K562 (cell line): ENCODE measurements around the gene CAMSAP2. TPM values are rescaled to one million over a fixed set of nuclear protein-coding genes. Genes with fewer than 3 reads are reported as not detected.

ENCODE experiments used
- ATAC-seq: fragments of 200-7000 bp; cut with Tn5 transposase; 3 replicates; pipeline ENCODE4 v1.9.1; 2020; ENCODE audit warnings: moderate library complexity
- BruUV-seq: library from RNA; stranded (reverse); fragments of 400-500 nt; replicated peaks from 2 replicates; lab custom pipeline; 2021; lab: Mats Ljungman, UMichigan
- CTCF ChIA-PET: fragments of 300-600 bp; formaldehyde crosslinking; extraction: SDS; loops from one replicate; lab custom pipeline; 2021; ENCODE audit warnings: low intra/inter-chr PET ratio; lab: Yijun Ruan, JAX
- POLR2A ChIA-PET: fragments of 300-600, 350-650 bp; sonication (Branson Sonifier 250); formaldehyde crosslinking; extraction: SDS; loops from one replicate; lab custom pipeline; 2021; ENCODE audit warnings: antibody characterized with exemption, inconsistent platforms; lab: Yijun Ruan, JAX
- DNase-seq, 4 experiments: peaks; one replicate each; pipeline versions ENCODE4 v3.0.0 to v3.0.0-alpha.2; 2011 to 2018; ENCODE audit warnings: low spot score in 3 of 4, mixed read lengths in 3 of 4; ENCODE audit errors: extremely low read depth in 1 of 4
- FAIRE-seq: peaks from 2 replicates; lab custom pipeline; 2011; peaks lifted over from hg19 to GRCh38; lab: Jason Lieb, UNC
- H2AFZ ChIP-seq: 2 replicates; pipeline ENCODE4 v1.6.0; 2011; ENCODE audit warnings: low read depth, low read length, control low read depth, inconsistent platforms
- H3K27ac ChIP-seq: fragments of 200-600 bp; 3 replicates; pipeline ENCODE4 v1.8.0; 2011; ENCODE audit warnings: low read depth, mild to moderate bottlenecking, control low read depth, inconsistent platforms, low read length, moderate library complexity, mixed read lengths; ENCODE audit errors: extremely low read depth
- H3K27me3 ChIP-seq, 2 experiments: fragments of 300-600 bp in 1 of 2; 2 replicates in 1 of 2; 3 replicates in 1 of 2; pipeline versions ENCODE4 v1.6.0 to v1.8.0; 2011; ENCODE audit warnings: inconsistent platforms in 2 of 2, low read length in 2 of 2, mild to moderate bottlenecking in 1 of 2, mixed read lengths in 1 of 2, moderate library complexity in 1 of 2; ENCODE audit not compliant: control insufficient read depth in 2 of 2, insufficient read depth in 2 of 2
- H3K36me3 ChIP-seq: fragments of 300-600 bp; 3 replicates; pipeline ENCODE4 v1.8.0; 2011; ENCODE audit warnings: mild to moderate bottlenecking, low read length, inconsistent platforms; ENCODE audit not compliant: control insufficient read depth, insufficient read depth
- H3K4me1 ChIP-seq, 2 experiments: fragments of 200-600 bp in 1 of 2; replicated peaks in 1 of 2; 2 replicates in 1 of 2; 3 replicates in 1 of 2; pipeline versions ENCODE4 v1.5.1 to v1.8.0; 2011; ENCODE audit warnings: inconsistent platforms in 2 of 2, low read length in 2 of 2, mild to moderate bottlenecking in 1 of 2, mixed read lengths in 1 of 2, moderate library complexity in 1 of 2; ENCODE audit not compliant: control insufficient read depth in 2 of 2, insufficient read depth in 2 of 2
- H3K4me2 ChIP-seq: 2 replicates; pipeline ENCODE4 v1.6.1; 2011; ENCODE audit warnings: low read length, control low read depth, inconsistent platforms, mixed read lengths; ENCODE audit not compliant: insufficient read depth
- H3K4me3 ChIP-seq: fragments of 200-600 bp; sonication (generic), shearing (Covaris generic); 2 replicates; pipeline ENCODE4 v1.5.1; 2016; ENCODE audit warnings: control low read depth, inconsistent platforms
- H3K79me2 ChIP-seq: fragments of 200-600 bp; 3 replicates; pipeline ENCODE4 v1.8.0; 2011; ENCODE audit warnings: low read length, inconsistent platforms; ENCODE audit not compliant: control insufficient read depth, insufficient read depth
- H3K9ac ChIP-seq, 2 experiments: 2 replicates each; pipeline versions ENCODE4 v1.6.0 to v1.6.1; 2011; ENCODE audit warnings: low read depth in 2 of 2, low read length in 2 of 2, control low read depth in 1 of 2, inconsistent platforms in 1 of 2, mild to moderate bottlenecking in 1 of 2, mixed read lengths in 1 of 2; ENCODE audit not compliant: insufficient read depth in 1 of 2
- H3K9me1 ChIP-seq: one replicate; pipeline ENCODE4 v1.6.0; 2011; ENCODE audit warnings: inconsistent platforms, mild to moderate bottlenecking, low read length, moderate library complexity; ENCODE audit not compliant: control insufficient read depth, insufficient read depth
- H3K9me3 ChIP-seq: replicated peaks from 2 replicates; pipeline ENCODE4 v1.5.1; 2011; ENCODE audit warnings: low read depth, low read length, inconsistent platforms; ENCODE audit not compliant: control insufficient read depth, insufficient read depth
- H4K20me1 ChIP-seq: replicated peaks from 2 replicates; pipeline ENCODE4 v1.6.1; 2011; ENCODE audit warnings: low read length, inconsistent platforms, mixed read lengths; ENCODE audit not compliant: control insufficient read depth, insufficient read depth
- BCOR ChIP-seq: fragments of 450-650 bp; IDR thresholded peaks from 2 replicates; pipeline ENCODE4 v1.6.1; 2016
- COPS2 ChIP-seq: fragments of 450-650 bp; conservative IDR thresholded peaks from 2 replicates; pipeline ENCODE4 v1.6.1; 2016; ENCODE audit warnings: mild to moderate bottlenecking, moderate library complexity
- DLX4 ChIP-seq: fragments of 250-450 bp; sonication (Bioruptor Pico); IDR thresholded peaks from 2 replicates; pipeline ENCODE4 v1.6.1; 2021; ENCODE audit warnings: mild to moderate bottlenecking
- GATA2 ChIP-seq: sonication (generic); formaldehyde crosslinking; IDR thresholded peaks from 2 replicates; pipeline ENCODE4 v1.4.0; 2020; ENCODE audit warnings: mild to moderate bottlenecking, missing genetic modification reagents
- HDAC1 ChIP-seq, 2 experiments: fragments of 450-650 bp; IDR thresholded peaks; 2 replicates each; pipeline ENCODE4 v1.6.1; 2016 to 2017; ENCODE audit warnings: inconsistent platforms in 1 of 2, mild to moderate bottlenecking in 1 of 2, moderate library complexity in 1 of 2
- LCOR ChIP-seq: sonication (generic); formaldehyde crosslinking; IDR thresholded peaks from 2 replicates; pipeline ENCODE4 v1.8.0; 2022; ENCODE audit warnings: mild to moderate bottlenecking, missing genetic modification reagents
- PHB ChIP-seq: fragments of 250-450 bp; sonication (Bioruptor Pico); IDR thresholded peaks from 2 replicates; pipeline ENCODE4 v1.5.0; 2021
- SRSF9 ChIP-seq: fragments of 200-400 bp; formaldehyde crosslinking; IDR thresholded peaks from 2 replicates; pipeline ENCODE4 v1.6.1; 2017; ENCODE audit warnings: low read depth, low read length, borderline replicate concordance
- ZBTB8A ChIP-seq: fragments of 450-650 bp; IDR thresholded peaks from 2 replicates; pipeline ENCODE4 v1.6.1; 2018; ENCODE audit warnings: mild to moderate bottlenecking, moderate library complexity; ENCODE audit not compliant: partially characterized antibody
- ZBTB9 ChIP-seq: fragments of 450-650 bp; formaldehyde crosslinking; IDR thresholded peaks from 2 replicates; pipeline ENCODE4 v1.4.0; 2020; ENCODE audit warnings: mild to moderate bottlenecking, moderate library complexity
- ZNF133 ChIP-seq: fragments of 250-450 bp; sonication (Bioruptor Pico); IDR thresholded peaks from 2 replicates; pipeline ENCODE4 v1.4.0; 2020; ENCODE audit warnings: mild to moderate bottlenecking
- WGBS: fragments of 100-300 bp; shearing (Covaris generic); methylation state at CpG from one replicate; pipeline ENCODE4 v1.1.6; 2016; ENCODE audit warnings: low coverage, mixed read lengths; ENCODE audit not compliant: insufficient coverage; ENCODE audit errors: missing lambda C conversion rate; 5-methylcytosine and 5-hydroxymethylcytosine counted together
- in situ Hi-C: fragments of 300-500 bp; cut with MboI; formaldehyde crosslinking; loops from 4 replicates; pipeline ENCODE4 v1.15.0; 2018; ENCODE audit warnings: inconsistent platforms, mixed read lengths
- intact Hi-C: fragments of 100-400 bp; cut with micrococcal nuclease; formaldehyde crosslinking; loops from 2 replicates; pipeline ENCODE4 v1.14.2; 2022
- polyA plus RNA-seq, 8 experiments: library from polyadenylated mRNA; depleted of rRNA in 4 of 8; stranded (reverse) in 5 of 8; unstranded in 3 of 8; fragments of >200 nt; fragmentation: Nextera tagmentation in 2 of 8; fragmentation: Illumina TruSeq in 1 of 8; extraction: Ambion mirVana in 2 of 8; extraction: Trizol in 1 of 8; gene quantifications; 2 replicates each; pipeline versions ENCODE4 v1.2.1 to v1.2.3, GENCODE V29; 2011 to 2014; ENCODE audit warnings: inconsistent platforms in 1 of 8, missing spikeins in 1 of 8
- total RNA-seq, 7 experiments: library from RNA; depleted of rRNA in 6 of 7; stranded (reverse); fragments of >200 nt in 6 of 7; fragmentation: Illumina TruSeq in 2 of 7; extraction: Trizol in 2 of 7; gene quantifications; 2 replicates each; pipeline versions ENCODE4 v1.2.1 to v1.2.3, GENCODE V29; 2011 to 2021; ENCODE audit warnings: low replicate concordance in 1 of 7
- TF ChIP-seq, protein P1 (sequence below): sonication (generic); formaldehyde crosslinking; IDR thresholded peaks from 2 replicates; pipeline ENCODE4 v1.8.0; 2022; ENCODE audit warnings: mild to moderate bottlenecking, missing genetic modification reagents
- TF ChIP-seq, protein P2 (sequence below): fragments of 450-650 bp; formaldehyde crosslinking; IDR thresholded peaks from 2 replicates; pipeline ENCODE4 v1.4.0; 2020; ENCODE audit warnings: mild to moderate bottlenecking, moderate library complexity

Gene CAMSAP2
- total and polyA plus RNA-seq, 9 of the 15 experiments (the other 6 are each of a cell fraction or from before 2014, with no cell fraction given): 1.4 to 7.5 (median 2.7) TPM

GRCh38 chr1:200751717-200752116 lies 13.0 kb downstream of the CAMSAP2 start (continued):
- TF ChIP-seq, protein P1, sequence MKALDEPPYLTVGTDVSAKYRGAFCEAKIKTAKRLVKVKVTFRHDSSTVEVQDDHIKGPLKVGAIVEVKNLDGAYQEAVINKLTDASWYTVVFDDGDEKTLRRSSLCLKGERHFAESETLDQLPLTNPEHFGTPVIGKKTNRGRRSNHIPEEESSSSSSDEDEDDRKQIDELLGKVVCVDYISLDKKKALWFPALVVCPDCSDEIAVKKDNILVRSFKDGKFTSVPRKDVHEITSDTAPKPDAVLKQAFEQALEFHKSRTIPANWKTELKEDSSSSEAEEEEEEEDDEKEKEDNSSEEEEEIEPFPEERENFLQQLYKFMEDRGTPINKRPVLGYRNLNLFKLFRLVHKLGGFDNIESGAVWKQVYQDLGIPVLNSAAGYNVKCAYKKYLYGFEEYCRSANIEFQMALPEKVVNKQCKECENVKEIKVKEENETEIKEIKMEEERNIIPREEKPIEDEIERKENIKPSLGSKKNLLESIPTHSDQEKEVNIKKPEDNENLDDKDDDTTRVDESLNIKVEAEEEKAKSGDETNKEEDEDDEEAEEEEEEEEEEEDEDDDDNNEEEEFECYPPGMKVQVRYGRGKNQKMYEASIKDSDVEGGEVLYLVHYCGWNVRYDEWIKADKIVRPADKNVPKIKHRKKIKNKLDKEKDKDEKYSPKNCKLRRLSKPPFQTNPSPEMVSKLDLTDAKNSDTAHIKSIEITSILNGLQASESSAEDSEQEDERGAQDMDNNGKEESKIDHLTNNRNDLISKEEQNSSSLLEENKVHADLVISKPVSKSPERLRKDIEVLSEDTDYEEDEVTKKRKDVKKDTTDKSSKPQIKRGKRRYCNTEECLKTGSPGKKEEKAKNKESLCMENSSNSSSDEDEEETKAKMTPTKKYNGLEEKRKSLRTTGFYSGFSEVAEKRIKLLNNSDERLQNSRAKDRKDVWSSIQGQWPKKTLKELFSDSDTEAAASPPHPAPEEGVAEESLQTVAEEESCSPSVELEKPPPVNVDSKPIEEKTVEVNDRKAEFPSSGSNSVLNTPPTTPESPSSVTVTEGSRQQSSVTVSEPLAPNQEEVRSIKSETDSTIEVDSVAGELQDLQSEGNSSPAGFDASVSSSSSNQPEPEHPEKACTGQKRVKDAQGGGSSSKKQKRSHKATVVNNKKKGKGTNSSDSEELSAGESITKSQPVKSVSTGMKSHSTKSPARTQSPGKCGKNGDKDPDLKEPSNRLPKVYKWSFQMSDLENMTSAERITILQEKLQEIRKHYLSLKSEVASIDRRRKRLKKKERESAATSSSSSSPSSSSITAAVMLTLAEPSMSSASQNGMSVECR: no peak
- no peak for TF ChIP-seq SRSF9

- CTCF ChIA-PET: no interaction called here
- intact Hi-C loops: no loop called here
- no peaks in the 10 kb centered on the region for H3K79me2 ChIP-seq
- TF ChIP-seq GATA2 (CRISPR knock-in tag) (no peak), BCOR (no peak), PHB (no peak), ZNF133 (CRISPR knock-in tag) (no peak), HDAC1 (IDR thresholded peaks at IDR 0.05) (no peak), ZBTB9 (CRISPR knock-in tag) (no peak), ZBTB8A (no peak), DLX4 (no peak), LCOR (CRISPR knock-in tag) (no peak), COPS2 (no peak)
- TF ChIP-seq, protein P2, sequence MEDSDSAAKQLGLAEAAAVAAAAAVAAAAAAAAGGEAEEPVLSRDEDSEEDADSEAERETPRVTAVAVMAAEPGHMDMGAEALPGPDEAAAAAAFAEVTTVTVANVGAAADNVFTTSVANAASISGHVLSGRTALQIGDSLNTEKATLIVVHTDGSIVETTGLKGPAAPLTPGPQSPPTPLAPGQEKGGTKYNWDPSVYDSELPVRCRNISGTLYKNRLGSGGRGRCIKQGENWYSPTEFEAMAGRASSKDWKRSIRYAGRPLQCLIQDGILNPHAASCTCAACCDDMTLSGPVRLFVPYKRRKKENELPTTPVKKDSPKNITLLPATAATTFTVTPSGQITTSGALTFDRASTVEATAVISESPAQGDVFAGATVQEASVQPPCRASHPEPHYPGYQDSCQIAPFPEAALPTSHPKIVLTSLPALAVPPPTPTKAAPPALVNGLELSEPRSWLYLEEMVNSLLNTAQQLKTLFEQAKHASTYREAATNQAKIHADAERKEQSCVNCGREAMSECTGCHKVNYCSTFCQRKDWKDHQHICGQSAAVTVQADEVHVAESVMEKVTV (CRISPR knock-in tag): no peak
Measured at GRCh38 chr1:200753650-200754198, 15.0 kb downstream of the CAMSAP2 start.

More at GRCh38 chr1:200753650-200754198, 15.0 kb downstream of the CAMSAP2 start:
- no TSS peak for BruUV-seq
- Histone ChIP-seq H3K9me1 (no peaks in the 10 kb centered on the region), H3K4me3 (no peak overlapping the region), H3K9me3 (no peaks in the 10 kb centered on the region), H3K36me3 (no peaks in the 10 kb centered on the region; the same call in 2 of the 3 replicates), H3K4me2 (no peak overlapping the region), H3K9ac (no peak overlapping the region; a peak in 1 of 4 replicates), H3K27ac (no peak overlapping the region), H2AFZ (no peak overlapping the region), H3K4me1 (no peaks in the 10 kb centered on the region), H4K20me1 (no peaks in the 10 kb centered on the region), H3K27me3 (no peaks in the 10 kb centered on the region)
- ATAC-seq (peak; percentile 35), FAIRE-seq (no peak), DNase-seq (no peak)
- WGBS: 43% methylated on average over 5 of the region's 5 CpGs
- in situ Hi-C loops: no loop called here
- POLR2A ChIA-PET: interaction anchor here (0.5 to 1.0 kb wide), 2 partner anchors 9 to 546 kb away, joined by 3 read pairs; no protein-coding TSS in a partner anchor
